Neural cell (in vitro differentiated cells): Measurements from ENCODE around the gene RAB11FIP3. TPM values are rescaled to one million over a fixed set of nuclear protein-coding genes. Genes with fewer than 3 reads are reported as not detected.

ENCODE experiments used
- H2AFZ ChIP-seq: fragments of 200-600, 300-800 bp; sonication (generic), shearing (Covaris generic); 2 replicates; pipeline ENCODE4 v1.6.0; 2014; ENCODE audit warnings: low read depth, mild to moderate bottlenecking, antibody characterized with exemption, low read length, moderate library complexity
- H3F3A ChIP-seq: fragments of 200-600 bp; shearing (Covaris generic); 2 replicates; pipeline ENCODE4 v1.6.1; 2016; ENCODE audit warnings: mild to moderate bottlenecking, moderate library complexity, mixed read lengths, antibody characterized with exemption, low read length; ENCODE audit not compliant: insufficient read depth, poor library complexity, severe bottlenecking
- H3K27ac ChIP-seq: fragments of 200-600, 300-800 bp; sonication (generic), shearing (Covaris generic); 2 replicates; pipeline ENCODE4 v1.5.1; 2014; ENCODE audit warnings: mild to moderate bottlenecking, low read length, moderate library complexity
- H3K27me3 ChIP-seq: fragments of 300-800, 200-600 bp; sonication (generic), shearing (Covaris generic); 2 replicates; pipeline ENCODE4 v1.6.0; 2014; ENCODE audit warnings: mild to moderate bottlenecking, low read depth, low read length, moderate library complexity; ENCODE audit not compliant: insufficient read depth
- H3K36me3 ChIP-seq: fragments of 300-800, 200-600 bp; sonication (generic), shearing (Covaris generic); 2 replicates; pipeline ENCODE4 v1.5.1; 2014; ENCODE audit warnings: mild to moderate bottlenecking, antibody characterized with exemption, low read length, moderate library complexity; ENCODE audit not compliant: insufficient read depth
- H3K4me2 ChIP-seq: fragments of 300-800, 200-600 bp; sonication (generic), shearing (Covaris generic); 2 replicates; pipeline ENCODE4 v1.6.0; 2014; ENCODE audit warnings: mild to moderate bottlenecking, low read length
- H3K4me3 ChIP-seq: fragments of 300-800, 200-600 bp; sonication (generic), shearing (Covaris generic); 2 replicates; pipeline ENCODE4 v1.5.1; 2014; ENCODE audit warnings: mild to moderate bottlenecking, low read length, moderate library complexity
- H3K79me2 ChIP-seq: fragments of 200-600 bp; shearing (Covaris generic); replicated peaks from 2 replicates; pipeline ENCODE4 v1.6.0; 2014; ENCODE audit warnings: mild to moderate bottlenecking, low read length, moderate library complexity; ENCODE audit not compliant: insufficient read depth
- H3K9ac ChIP-seq: fragments of 300-800, 200-600 bp; sonication (generic), shearing (Covaris generic); 2 replicates; pipeline ENCODE4 v1.6.1; 2016; ENCODE audit warnings: mild to moderate bottlenecking, low read length, mixed read lengths
- H3K9me2 ChIP-seq: fragments of 200-600 bp; shearing (Covaris generic); 2 replicates; pipeline ENCODE4 v1.6.1; 2016; ENCODE audit warnings: mild to moderate bottlenecking, low read length, mixed read lengths; ENCODE audit not compliant: insufficient read depth
- H3K9me3 ChIP-seq: fragments of 200-600, 300-800 bp; sonication (generic), shearing (Covaris generic); 2 replicates; pipeline ENCODE4 v1.6.1; 2016; ENCODE audit warnings: mild to moderate bottlenecking, mixed run types, low read length, moderate library complexity, mixed read lengths
- H4K20me1 ChIP-seq: fragments of 200-600 bp; shearing (Covaris generic); 2 replicates; pipeline ENCODE4 v1.6.1; 2016; ENCODE audit warnings: mild to moderate bottlenecking, mixed run types; ENCODE audit not compliant: insufficient read depth
- EP300 ChIP-seq: fragments of 450-650 bp; conservative IDR thresholded peaks from 2 replicates; pipeline ENCODE4 v1.6.1; 2014; ENCODE audit warnings: antibody characterized with exemption, mild to moderate bottlenecking, moderate library complexity; ENCODE audit not compliant: poor library complexity, severe bottlenecking
- EZH2 ChIP-seq: fragments of 200-600, 300-800 bp; shearing (Covaris generic), sonication (generic); IDR thresholded peaks from 2 replicates; pipeline ENCODE4 v1.6.1; 2014; ENCODE audit warnings: antibody characterized with exemption, low read length, borderline replicate concordance, mild to moderate bottlenecking; ENCODE audit not compliant: insufficient read depth, poor library complexity, severe bottlenecking
- MXI1 ChIP-seq: fragments of 450-650 bp; conservative IDR thresholded peaks from 2 replicates; pipeline ENCODE4 v1.6.1; 2014; ENCODE audit warnings: antibody characterized with exemption, mild to moderate bottlenecking; ENCODE audit not compliant: poor library complexity, severe bottlenecking
- POLR2AphosphoS5 ChIP-seq: IDR thresholded peaks from 2 replicates; pipeline ENCODE4 v1.6.1; 2012
- RAD21 ChIP-seq: fragments of 450-650 bp; conservative IDR thresholded peaks from 2 replicates; pipeline ENCODE4 v1.6.1; 2014; ENCODE audit warnings: antibody characterized with exemption, mild to moderate bottlenecking, moderate library complexity
- REST ChIP-seq: IDR thresholded peaks from 2 replicates; pipeline ENCODE4 v1.6.1; 2012; ENCODE audit warnings: borderline replicate concordance
- SMC3 ChIP-seq: fragments of 450-650 bp; conservative IDR thresholded peaks from 2 replicates; pipeline ENCODE4 v1.6.1; 2014; ENCODE audit warnings: antibody characterized with exemption, mild to moderate bottlenecking, moderate library complexity; ENCODE audit not compliant: poor library complexity
- TAF1 ChIP-seq: IDR thresholded peaks from 2 replicates; pipeline ENCODE4 v1.6.1; 2012; ENCODE audit warnings: low read depth
- polyA plus RNA-seq: library from polyadenylated mRNA; depleted of rRNA; stranded (reverse); fragments of >200 nt; gene quantifications from 2 replicates; pipeline ENCODE4 v1.2.3, GENCODE V29; 2014
- TF ChIP-seq, protein P1 (sequence below): fragments of 450-650 bp; IDR thresholded peaks from 2 replicates; pipeline ENCODE4 v1.5.1; 2014; ENCODE audit warnings: antibody characterized with exemption, mild to moderate bottlenecking, moderate library complexity; ENCODE audit not compliant: poor library complexity, severe bottlenecking

Gene RAB11FIP3
- polyA plus RNA-seq, 1 donor from 2014 or later = 55.0 TPM

DNA sequence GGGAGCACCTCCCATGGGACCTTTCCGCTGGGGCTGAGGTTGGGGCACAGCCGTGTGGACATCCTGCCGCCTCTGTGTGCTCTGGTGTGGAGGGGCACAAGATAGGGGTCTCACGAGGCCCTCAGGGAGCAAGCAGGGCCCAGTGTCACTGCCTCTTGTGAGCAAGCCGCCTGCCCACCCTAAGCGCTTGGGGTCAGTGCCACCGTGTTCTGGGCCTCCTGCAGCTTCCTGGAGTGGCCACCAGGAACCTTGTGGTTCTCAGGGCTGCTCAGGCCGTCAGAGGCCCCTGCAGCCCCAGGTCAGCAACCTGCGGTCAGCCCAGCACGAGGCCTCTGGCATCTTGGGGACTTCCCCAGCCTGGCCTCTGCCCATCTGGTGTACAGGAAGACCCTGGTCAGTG is 88.5 kb downstream of the RAB11FIP3 start:
- no peaks in the 10 kb centered on the region for H3K36me3 ChIP-seq
- H3K4me2 ChIP-seq = no peak overlapping the region
- no peaks in the 10 kb centered on the region for H3K27me3 ChIP-seq
- no peak overlapping the region for H3K4me3 ChIP-seq
- TF ChIP-seq REST (no peak), MXI1 (no peak), TAF1 (no peak), RAD21 (no peak)
- H2AFZ ChIP-seq = no peak overlapping the region
- H3K9me2 ChIP-seq = no peaks in the 10 kb centered on the region
- no peak overlapping the region for H3K9ac ChIP-seq
- no peaks in the 10 kb centered on the region for H4K20me1 ChIP-seq
- H3K79me2 ChIP-seq = no peaks in the 10 kb centered on the region
- H3K9me3 ChIP-seq = no peaks in the 10 kb centered on the region
- no peak overlapping the region for H3K27ac ChIP-seq
- no peaks in the 10 kb centered on the region for H3F3A ChIP-seq

DNA sequence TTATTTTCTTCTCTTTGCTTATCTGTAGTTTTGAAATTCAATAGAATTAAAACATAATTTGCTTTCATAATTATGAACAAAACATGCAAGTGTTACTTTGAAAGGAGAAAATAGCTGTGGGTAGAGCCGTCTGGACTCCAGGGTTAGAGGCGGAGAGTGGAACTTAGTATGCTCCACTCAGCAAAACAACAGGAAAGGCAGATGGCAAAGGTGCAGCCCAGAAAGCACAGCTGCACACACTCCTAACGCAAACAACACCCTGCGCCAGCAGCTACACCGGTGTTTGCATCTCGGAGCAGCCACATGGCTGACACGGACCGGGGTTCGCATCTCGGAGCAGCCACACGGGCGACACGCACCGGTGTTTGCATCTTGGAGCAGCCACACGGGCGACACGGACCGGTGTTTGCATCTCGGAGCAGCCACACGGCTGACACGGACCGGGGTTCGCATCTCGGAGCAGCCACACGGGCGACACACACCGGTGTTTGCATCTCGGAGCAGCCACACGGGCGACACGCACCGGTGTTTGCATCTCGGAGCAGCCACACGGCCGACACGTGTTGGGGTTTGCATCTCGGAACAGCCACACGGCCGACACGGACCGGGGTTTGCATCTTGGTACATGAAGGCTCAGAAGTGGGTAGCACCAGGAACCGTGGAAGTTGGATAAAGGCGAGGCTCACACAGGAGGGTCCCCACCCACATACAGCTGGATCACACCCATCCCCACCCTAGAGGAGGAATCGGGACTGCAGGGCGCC is 89.9 kb downstream of the RAB11FIP3 start:
- no peaks in the 10 kb centered on the region for H3K27me3 ChIP-seq
- no peak overlapping the region for H2AFZ ChIP-seq
- no peaks in the 10 kb centered on the region for H3F3A ChIP-seq
- H3K27ac ChIP-seq = no peak overlapping the region
- H3K9me2 ChIP-seq = no peaks in the 10 kb centered on the region
- H3K4me3 ChIP-seq = no peak overlapping the region
- no peak overlapping the region for H3K9ac ChIP-seq
- no peaks in the 10 kb centered on the region for H3K9me3 ChIP-seq
- H4K20me1 ChIP-seq = no peaks in the 10 kb centered on the region
- H3K4me2 ChIP-seq = no peak overlapping the region
- H3K36me3 ChIP-seq = peaks cover 1% of the 10 kb centered on the region
- H3K79me2 ChIP-seq = no peaks in the 10 kb centered on the region
- no peak for TF ChIP-seq REST
- TF ChIP-seq SMC3 = no peak
- no peak for TF ChIP-seq RAD21
- no peak for TF ChIP-seq TAF1
- TF ChIP-seq EP300 = no peak
- no peak for TF ChIP-seq POLR2AphosphoS5
- no peak for TF ChIP-seq EZH2
- no peak for TF ChIP-seq MXI1
- TF ChIP-seq, protein P1, sequence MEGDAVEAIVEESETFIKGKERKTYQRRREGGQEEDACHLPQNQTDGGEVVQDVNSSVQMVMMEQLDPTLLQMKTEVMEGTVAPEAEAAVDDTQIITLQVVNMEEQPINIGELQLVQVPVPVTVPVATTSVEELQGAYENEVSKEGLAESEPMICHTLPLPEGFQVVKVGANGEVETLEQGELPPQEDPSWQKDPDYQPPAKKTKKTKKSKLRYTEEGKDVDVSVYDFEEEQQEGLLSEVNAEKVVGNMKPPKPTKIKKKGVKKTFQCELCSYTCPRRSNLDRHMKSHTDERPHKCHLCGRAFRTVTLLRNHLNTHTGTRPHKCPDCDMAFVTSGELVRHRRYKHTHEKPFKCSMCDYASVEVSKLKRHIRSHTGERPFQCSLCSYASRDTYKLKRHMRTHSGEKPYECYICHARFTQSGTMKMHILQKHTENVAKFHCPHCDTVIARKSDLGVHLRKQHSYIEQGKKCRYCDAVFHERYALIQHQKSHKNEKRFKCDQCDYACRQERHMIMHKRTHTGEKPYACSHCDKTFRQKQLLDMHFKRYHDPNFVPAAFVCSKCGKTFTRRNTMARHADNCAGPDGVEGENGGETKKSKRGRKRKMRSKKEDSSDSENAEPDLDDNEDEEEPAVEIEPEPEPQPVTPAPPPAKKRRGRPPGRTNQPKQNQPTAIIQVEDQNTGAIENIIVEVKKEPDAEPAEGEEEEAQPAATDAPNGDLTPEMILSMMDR = no peak
